ENCODE results near the gene ITSN2.
"Not testable (repeated sequence)": the region's sequence is repeated elsewhere in the genome, so short reads cannot be mapped to it uniquely, and the experiment has no call there.

Gene ITSN2

DNA sequence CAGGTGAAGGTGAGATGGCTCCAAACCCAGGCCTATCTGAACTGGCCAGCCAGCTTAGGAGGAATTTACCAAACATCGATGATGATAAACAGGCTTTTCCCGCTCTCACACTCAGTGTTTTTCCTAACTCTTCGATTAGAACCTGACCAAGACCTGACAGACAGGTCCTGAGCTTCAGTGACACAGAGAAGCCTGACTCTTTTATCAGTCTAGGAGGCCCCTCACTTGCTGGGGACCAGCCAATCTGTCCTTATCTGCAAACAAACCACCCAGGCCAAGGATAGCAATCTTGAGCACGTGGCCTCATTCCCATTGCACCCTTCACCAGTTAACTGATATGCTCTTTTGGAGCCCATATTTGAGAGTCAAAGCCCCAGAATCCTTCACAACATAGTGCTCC is 1.9 kb upstream of the ITSN2 start:
- no peak for DNase-seq

DNA sequence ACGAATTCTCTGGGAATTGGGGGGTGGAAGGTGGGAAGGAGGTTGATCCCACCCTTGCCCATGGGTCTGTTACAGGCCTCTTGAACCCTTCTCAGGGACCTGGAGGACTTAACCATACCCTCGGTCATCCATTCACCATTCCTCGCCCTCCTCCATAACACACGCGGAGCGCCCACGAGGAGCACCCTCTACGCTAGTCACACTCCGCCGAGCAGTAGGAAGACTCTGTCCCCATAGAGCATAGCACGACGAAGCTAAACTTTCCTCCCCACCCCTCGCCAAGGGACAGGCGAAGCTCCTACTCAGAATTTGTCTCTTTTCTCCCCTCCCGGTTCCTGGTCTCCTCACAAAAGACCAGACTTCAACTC is 611 bp upstream of the ITSN2 start:
- no peak for DNase-seq

DNA sequence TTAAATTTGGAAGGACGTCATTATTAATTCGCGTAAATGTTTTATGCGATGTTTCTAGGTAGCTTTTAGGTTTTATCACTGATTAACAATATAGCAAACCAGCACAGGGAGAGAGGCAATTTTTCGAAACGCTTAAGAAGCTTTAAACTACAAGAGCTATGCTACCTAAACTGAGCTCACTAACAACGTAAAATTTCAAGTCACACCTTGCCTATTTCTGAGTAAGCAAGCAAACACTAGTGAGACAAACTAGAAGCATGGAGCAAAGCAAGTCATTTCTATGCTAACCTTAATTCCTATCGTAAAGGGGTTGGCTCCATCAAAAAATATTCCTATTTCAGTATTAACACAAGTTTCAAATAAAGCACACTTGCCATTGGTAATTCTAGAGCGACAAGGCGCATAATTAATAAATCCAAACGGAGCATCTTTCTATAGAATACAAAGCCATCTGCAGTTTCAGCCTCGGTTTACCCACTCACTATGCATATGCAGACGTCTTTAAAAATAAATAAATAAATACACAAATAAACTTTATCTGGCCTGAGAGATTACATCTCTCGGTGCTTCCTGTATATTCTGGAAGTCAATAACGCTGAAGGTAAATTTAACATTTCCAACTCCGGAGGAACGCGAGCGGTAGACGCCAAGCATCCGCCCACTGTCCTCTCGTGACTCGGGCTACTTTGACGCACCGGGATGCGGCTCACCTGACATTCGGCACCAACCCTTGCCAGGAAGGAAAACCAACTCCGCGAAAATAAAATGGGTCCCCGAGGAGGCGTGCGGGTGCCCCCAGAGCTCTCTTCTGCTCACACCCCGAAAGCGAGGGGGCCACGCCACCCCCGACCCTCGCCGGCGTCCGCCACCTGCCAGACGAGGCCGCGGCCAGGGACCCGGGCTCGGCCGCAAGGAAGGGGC is 947 bp downstream of the ITSN2 start:
- DNase-seq, result no peak

DNA sequence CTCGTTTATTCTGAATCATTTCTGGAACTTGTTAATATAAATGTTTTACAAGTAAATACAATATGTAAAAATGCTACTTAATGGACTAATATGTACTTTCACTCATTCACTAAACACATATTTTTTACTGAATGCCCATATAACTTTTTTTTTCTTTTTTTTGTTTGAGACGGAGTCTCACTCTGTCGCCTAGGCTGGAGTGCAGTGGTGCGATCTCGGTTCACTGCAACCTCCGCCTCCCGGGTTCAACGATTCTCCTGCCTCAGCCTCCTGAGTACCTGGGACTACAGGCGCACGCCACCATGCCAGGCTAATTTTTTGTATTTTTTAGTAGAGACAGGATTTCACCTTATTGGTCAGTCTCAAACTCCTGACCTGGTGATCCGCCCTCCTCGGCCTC is 2.6 kb downstream of the ITSN2 start:
- not testable (repeated sequence) for DNase-seq

DNA sequence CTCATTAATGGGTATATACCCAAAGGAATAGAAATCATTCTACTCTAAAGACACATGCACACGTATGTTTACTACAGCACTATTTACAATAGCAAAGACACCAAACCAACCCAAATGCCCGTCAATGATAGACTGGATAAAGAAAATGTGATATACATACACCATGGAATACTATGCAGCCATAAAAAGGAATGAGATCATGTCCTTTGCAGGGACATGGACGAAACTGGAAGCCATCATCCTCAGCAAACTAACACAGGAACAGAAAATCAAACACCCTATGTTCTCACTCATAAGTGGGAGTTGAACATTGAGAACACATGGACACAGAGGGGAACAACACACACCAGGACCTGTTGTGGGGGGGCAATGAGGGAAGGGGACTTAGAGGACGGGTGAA is 3.2 kb downstream of the ITSN2 start:
- not testable (repeated sequence) for DNase-seq

DNA sequence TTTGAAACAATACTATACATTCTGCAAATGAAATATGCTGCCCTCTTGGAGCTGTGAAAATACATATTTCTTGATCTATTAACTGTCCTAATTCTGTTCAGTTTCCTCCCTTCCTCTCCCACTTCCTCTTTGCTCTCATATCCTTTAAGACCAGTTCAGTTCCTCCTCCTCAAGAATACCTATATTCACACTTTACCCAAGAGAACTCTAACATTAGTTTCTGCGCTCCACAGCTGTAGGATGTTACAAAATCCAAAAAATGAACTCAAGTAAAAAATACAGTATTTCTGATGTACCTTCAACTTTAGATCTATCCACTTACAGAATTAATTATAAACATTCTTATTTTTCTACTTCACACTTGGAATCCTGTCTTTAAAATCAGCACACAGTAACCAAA is 5.4 kb downstream of the ITSN2 start:
- DNase-seq, result no peak

DNA sequence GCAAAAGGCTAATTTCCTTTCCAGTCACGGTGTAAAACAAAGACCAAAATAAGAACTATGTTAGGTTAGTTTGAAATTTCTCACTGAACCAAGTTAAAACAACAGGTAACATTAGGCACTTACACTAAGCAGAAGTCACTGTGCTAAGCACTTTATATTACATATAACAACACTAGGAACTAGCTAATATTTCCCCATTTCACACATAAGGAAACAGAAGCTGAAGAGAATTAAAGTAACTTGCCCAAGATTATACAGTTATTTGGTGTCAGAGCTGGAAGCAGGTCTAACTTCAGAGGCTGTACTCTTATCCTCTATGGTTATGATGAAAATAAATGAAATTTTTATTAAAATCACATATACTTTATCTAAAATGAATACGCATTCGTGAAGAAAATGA is 5.9 kb downstream of the ITSN2 start:
- no peak for DNase-seq

DNA sequence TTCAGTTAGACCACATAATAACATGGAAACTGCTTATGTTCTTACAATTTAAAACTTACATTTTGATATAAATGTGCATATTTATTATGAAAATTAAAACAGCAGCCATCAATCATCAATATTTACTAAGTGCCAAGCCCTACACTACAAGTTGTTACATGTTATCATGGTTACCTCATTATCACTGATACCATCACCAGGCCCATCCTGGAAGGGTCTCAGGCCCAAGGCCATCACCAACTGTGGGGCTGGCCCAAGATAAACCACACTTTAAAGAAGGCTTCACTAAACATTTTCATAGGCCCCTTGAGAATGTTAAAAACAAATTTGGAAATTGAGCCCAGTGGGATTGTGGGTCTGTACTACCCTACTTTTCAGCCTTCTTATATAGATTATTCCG is 6.4 kb downstream of the ITSN2 start:
- DNase-seq, result no peak

DNA sequence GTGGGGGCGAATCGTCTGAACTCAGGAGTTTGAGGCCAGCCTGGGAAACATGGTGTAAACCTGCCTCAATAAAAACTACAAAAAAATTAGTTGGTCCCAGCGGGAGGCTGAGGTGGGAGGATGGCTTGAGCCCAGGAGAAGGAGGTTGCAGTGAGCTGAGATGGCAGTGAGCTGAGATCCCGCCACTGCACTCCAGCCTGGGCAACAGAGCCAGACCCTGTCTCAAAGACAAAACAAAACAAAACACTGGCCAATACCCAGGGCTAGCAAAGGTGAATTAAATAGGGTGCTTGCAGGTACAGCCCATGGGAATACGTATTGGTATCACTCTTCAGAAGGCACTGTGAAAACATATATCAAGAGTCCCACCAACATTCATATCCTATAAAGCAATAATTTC is 7.0 kb downstream of the ITSN2 start:
- no peak for DNase-seq

DNA sequence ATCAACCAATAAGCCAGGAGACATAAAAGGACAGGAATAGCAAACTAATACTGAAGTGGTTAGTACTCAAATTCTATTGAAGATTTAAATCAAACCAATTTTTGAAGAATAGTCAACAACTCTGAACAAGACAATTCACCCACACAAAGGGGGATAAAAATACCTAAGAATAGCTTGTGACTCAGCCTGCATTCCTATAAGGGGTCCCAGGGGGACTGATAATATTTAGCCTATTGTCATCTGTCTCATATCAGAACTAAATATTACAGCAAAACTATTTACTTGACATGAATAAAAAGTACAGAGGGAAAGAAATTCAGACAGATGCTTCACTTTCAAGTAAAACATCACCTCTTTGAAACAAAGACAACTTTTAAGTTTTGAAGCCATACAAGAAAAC is 7.7 kb downstream of the ITSN2 start:
- DNase-seq, result peak; percentile 48

DNA sequence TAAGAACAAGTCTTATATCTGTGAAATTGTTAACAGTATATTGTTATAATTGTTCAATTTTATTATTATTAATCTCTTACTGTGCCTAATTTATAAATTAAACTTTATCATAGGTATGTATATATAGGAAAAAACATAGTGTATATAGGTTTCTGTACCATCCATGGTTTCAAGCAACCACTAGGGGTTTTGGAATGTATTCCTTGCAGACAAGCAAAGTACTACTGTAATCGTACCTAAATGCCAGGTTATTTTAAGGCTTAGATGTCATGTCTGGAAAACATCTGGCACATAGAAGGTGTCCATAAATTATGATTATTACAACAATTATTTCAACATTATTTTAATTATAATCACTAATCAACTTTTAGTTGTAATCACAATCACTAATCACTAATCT is 8.4 kb downstream of the ITSN2 start:
- no peak for DNase-seq

DNA sequence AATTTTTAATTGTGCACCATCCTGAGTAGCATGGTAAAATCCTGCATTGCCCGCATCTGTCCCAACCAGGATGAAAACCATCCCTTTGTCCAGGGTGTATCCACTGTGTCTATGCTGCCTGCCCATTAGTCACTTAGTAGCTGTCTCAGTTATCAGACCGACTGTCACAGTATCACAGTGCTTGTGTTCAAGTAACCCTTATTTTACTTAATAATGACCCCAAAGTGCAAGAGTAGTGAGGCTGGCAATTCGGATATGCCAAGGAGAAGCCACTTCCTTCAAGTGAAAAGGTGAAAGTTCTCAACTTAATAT is 8.8 kb downstream of the ITSN2 start:
- no peak for DNase-seq

DNA sequence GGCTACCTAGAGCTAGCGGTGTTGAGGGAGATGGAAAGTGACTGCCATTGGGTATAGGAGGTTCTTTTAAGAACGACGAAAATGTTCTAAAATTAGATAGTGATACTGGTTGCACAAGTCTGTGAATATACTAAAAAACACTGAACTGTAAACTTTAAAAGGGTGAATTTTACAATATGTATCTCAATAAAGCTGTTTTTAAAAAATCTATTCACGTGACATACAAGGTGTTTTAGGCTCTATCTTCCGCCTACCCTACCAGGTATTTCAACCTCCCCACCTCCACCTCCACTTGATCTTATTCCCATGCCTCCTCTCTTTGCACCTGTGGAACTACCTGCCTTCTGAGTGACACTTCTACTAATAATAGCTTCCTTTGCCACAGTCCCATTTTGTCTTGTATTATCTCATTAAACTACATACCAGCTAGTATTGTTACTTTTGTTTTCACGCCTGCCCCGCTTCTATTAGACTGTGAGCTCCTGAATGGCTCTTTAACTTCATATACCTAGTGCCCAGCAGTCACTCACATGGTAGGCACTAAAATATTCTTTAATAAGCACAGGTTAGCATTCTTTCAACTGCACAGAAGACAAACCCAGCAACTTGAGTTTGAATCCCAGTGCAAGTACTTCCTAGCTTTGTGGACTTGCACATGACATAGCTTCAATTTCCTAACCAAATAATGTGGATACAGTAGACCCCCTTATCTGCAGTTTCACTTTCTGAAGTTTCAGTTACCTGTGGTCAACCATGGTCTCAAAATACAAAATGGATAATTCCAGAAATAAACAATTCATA is 9.3 kb downstream of the ITSN2 start:
- no peak for DNase-seq

DNA sequence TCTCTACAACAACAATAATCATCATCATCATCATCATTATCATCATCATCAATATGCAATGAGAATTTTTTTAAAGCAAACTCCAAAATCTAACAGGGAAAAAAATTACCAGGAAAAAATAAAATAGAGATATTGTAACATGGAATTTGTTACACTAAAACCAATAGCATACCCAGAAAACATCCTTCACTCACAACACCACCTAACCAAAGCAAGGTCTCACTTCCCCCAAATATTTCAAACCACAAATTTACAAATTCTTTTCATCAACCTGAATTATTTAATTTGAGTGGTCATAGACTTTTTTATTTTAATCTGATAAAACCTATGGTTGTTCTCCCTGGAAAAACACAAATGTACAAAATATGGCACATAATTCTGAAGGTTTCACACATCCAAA is 11.2 kb downstream of the ITSN2 start:
- no peak for DNase-seq

DNA sequence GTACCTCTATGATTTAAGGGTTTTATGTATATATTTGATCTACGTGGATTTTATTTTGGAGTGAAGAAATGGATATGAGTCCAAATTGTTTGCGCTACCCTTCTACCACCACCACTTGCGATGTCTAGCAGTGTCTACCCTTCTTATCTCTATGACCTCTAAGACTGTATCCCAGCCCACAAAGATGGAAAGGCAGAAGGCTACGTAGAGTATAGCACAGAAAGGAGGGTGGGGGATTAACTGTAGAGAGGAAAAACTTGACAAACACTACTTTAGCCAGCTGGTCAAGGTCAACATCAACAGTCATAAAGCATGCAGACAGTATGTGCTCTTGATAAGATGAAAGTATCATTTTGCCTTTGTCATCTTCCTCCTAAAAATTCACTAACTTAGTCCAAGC is 14.4 kb downstream of the ITSN2 start:
- no peak for DNase-seq

DNA sequence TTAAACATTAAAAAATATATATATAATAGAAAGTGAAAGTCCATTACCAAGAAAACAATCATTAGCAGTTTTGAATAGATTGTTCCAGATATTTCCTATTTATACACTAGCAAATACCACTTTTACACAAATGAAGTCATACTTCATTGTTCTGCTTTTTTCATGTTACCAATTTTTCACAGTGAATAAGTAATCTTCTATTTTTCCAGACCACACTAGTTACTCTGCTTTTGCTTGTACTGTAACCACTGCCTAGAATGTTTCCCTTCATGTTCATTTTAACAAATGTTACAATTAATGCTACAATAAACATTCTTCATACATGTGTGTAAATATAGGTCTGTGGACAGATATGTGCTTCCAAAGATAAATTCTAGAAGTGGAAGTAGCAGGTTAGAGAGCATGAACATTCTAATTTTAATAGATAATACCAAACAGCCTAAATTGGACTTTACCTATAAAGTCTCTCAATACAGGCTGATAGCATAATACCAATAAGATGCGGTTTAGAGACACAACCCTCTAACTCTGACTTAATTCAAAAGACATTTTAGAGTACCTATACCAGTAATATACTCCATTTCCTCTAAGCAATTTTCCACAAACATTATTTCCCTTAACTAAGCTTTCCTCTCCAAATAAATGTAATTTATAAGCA is 17.0 kb downstream of the ITSN2 start:
- DNase-seq, result no peak

DNA sequence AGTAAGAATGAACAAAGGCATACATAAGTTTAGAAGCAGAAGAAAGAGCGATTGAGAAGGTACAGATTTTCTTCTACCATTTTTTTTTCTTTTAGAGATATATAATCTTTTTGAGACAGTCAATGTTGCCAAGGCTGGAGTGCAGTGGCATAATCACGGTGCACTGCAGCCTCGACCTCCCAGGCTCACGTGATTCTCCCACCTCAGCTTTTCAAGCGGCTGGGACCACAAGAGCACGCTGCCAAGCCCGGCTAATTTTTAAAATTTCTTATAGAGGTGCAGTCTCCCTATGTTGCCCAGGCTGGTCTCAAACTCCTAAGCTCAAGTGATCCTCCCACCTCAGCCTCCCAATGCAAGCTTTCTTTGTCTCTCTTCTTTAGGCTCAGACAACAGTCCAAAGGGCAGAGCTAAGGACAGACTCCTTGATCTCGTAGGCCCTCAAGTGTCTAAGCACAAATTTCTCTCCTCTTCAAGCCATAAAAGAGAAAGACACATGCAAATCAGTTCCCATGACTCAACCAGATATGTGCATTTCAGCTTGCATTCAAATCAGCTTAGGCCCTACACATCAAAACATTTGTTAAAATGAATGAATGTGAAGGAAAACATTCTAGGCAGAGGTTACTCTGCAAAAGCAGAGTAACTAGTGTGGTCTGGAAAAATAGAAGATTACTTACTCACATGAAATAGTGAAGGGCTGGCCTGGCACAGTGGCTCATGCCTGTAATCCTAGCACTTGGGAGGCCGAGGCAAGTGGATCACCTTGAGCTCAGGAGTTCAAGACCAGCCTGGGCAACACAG is 18.0 kb downstream of the ITSN2 start:
- DNase-seq, result peak; percentile 35

DNA sequence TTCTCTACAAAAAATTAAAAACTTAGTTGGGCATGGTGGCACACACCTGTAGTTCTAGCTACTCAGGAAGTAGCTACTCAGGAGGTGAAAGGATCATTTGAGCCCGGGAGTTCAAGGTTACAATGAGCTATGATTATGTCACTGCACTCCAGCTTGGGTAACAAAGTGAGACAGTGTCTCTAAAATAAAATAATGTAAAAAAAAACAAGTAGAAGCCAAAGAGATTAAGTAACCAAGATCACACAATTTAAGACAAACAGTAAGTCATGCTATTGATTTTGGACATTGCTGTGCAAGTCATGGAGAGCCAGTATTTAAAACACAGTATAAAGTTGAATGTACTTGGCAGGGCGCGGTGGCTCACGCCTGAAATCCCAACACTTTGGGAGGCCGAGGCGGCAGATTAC is 20.5 kb downstream of the ITSN2 start:
- DNase-seq, result no peak

DNA sequence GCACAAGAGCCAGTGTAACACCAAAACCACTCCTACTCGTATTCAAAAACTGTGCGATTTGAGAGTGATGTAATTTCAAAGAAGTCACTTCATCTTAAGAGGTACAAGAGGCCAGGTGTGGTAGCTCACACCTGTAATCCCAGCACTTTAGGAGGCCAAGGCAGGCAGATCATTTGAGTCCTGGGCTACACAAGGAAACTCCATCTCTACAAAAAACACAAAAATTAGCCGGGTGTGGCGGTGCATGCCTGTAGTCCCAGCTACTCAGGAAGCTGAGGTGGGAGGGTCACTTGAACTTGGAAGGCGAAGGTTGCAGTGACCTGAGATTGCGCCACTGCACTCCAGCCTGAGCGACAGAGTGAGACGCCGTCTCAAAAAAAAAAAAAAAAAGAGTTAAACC is 21.2 kb downstream of the ITSN2 start:
- not testable (repeated sequence) for DNase-seq

DNA sequence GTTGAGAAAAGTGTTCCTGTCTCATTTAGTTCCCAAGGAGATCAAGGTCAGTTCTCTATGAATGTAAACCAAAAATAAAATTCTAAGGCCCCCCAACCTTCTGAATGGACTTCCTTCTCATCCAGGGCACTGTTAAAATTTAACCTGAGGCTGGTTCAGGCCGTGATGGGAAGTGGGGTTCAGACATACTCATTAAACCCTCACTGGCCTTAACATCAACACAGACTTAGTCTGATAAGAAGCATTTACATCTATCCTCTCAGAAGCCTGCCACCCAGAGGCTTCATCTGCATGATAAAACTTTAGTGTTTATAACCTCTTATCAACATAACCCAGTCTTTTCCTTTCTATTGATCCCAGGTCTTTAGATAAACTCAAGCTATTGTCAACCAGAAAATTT is 22.4 kb downstream of the ITSN2 start:
- no peak for DNase-seq

DNA sequence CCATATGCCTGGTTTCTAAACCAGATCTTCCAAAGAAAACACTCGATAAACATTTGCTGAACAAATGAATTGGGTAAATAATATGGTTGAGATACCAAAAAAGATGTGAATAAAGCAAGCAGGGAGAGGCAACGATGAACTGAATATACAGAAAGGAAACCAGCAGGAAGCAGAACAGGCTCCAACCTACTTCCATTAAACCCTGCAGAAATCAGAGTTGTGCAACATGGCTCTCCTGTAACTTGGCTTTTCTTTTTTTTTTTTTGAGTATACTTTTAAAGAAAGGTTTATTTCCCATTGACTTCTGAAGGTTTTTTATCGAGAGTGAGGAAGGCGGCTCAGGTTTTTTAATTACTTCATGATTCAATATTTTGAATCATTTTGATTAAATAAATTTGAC is 23.5 kb downstream of the ITSN2 start:
- no peak for DNase-seq

DNA sequence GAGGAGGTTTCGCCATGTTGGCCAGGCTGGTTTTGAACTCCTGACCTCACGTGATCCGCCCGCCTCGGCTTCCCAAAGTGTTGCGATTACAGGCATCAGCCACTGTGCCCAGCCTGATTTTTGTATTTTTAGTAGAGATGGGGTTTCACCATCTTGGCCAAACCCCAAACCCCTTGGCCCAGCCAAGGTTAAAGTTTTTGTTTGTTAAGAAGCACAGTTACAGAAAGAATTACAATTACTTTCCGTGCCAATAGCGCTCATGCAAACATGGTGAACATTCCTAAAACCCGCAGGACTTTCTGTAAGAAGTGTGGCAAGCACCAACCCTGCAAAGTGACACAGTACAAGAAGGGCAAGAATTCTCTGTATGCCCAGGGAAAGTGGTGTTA is 26.1 kb downstream of the ITSN2 start:
- no peak for DNase-seq
